Muscle layer of colon (tissue), 2 donors: ENCODE results near the gene TYSND1.
"Not testable (repeated sequence)": the region's sequence is repeated elsewhere in the genome, so short reads cannot be mapped to it uniquely, and the experiment has no call there.

ENCODE experiments used
- H3K27ac ChIP-seq: one replicate; pipeline ENCODE4 v1.7.0; 2013; ENCODE audit warnings: low read depth, mild to moderate bottlenecking, low read length, moderate library complexity
- H3K27me3 ChIP-seq, 2 donors: one replicate each; pipeline ENCODE4 v1.7.0; 2013; ENCODE audit warnings: low read length in 2 of 2, mild to moderate bottlenecking in 2 of 2; ENCODE audit not compliant: insufficient read depth in 2 of 2, control insufficient read depth in 1 of 2
- H3K36me3 ChIP-seq: one replicate; pipeline ENCODE4 v1.7.0; 2013; ENCODE audit warnings: mild to moderate bottlenecking, low read length; ENCODE audit not compliant: insufficient read depth
- H3K4me1 ChIP-seq: one replicate; pipeline ENCODE4 v1.7.0; 2013; ENCODE audit warnings: mild to moderate bottlenecking, low read length; ENCODE audit not compliant: insufficient read depth
- H3K4me3 ChIP-seq, 2 donors: one replicate each; pipeline ENCODE4 v1.7.0; 2013; ENCODE audit warnings: low read length in 2 of 2, low read depth in 1 of 2, mild to moderate bottlenecking in 1 of 2, moderate library complexity in 1 of 2
- H3K9ac ChIP-seq: one replicate; pipeline ENCODE4 v1.7.0; 2013; ENCODE audit warnings: low read length
- H3K9me3 ChIP-seq: one replicate; pipeline ENCODE4 v1.7.0; 2013; ENCODE audit warnings: mild to moderate bottlenecking, low read length
- donor health status: abdominal sarcoma.
- donor health status: Adenocarcinoma of cecum.

TYSND1 gene

DNA sequence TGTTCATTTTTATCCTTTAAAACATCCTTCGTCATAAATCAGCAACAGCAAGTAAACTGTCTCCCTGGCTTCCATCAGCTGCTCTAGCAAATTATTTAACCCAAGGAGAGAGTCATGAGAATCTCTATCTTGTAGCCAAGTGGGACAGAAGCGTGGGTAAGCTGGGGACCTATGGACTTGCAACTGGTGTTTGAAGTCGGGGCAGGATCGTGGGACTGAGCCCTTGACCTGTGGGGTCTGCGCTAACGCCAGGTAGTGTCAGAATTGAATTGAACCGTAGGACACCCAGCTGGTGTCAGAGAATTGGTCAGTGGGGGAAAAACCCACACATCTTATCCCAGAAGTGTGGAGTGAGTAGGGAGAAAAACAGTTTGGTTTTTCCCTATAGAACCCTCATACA, 27.3 kb downstream of the TYSND1 start:
- Histone ChIP-seq H3K4me3 (no peak overlapping the region), H3K36me3 (peaks cover 34% of the 10 kb centered on the region), H3K27ac (no peak overlapping the region), H3K9ac (no peak overlapping the region), H3K4me1 (no peaks in the 10 kb centered on the region), H3K9me3 (no peaks in the 10 kb centered on the region), H3K27me3 (no peaks in the 10 kb centered on the region)

DNA sequence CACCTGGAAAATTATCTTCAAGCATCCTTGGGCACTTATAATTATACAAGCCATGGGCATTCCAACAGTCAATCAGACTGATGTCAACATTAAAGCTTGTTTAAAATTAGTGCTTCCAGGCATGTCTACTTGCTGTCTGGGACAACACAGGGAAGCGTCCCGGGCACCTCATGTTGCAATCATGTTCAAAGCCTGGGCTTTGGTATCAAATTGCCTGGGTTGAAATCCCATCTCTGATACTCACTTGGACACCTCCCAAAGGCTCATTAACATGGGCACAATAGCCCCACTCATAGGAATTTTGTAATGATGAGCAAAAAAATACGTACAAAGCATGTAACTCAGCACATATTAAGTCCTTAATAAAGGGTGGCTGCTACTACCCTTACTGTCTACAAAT, 28.3 kb downstream of the TYSND1 start:
- no peaks in the 10 kb centered on the region for H3K4me1 ChIP-seq
- no peaks in the 10 kb centered on the region for H3K9me3 ChIP-seq
- H3K4me3 ChIP-seq = no peak overlapping the region
- H3K27me3 ChIP-seq = no peaks in the 10 kb centered on the region
- no peak overlapping the region for H3K9ac ChIP-seq
- no peak overlapping the region for H3K27ac ChIP-seq
- H3K36me3 ChIP-seq = peaks cover 44% of the 10 kb centered on the region

DNA sequence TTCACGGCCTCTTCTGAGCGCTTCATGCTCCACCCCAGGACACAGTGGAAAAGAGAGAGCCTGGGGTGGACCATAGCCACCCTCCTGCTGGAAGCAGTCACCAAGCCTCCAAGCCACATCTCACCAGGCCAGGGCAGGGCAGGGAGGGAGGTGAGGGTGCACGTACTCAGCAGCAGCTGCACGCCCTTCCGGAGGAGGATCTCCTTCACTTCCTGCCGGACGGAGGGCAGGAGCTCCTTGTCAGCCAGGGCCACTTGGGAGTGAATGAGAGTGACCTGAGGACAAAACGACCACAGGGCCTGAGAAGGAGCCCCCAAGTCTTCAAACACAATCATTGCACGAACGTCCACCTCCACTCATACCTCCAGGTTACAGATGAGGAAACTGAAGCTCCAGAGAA, 28.9 kb downstream of the TYSND1 start:
- Histone ChIP-seq H3K4me3 (no peak overlapping the region), H3K9me3 (no peaks in the 10 kb centered on the region), H3K36me3 (peaks cover 43% of the 10 kb centered on the region), H3K27ac (no peak overlapping the region), H3K4me1 (no peaks in the 10 kb centered on the region), H3K27me3 (no peaks in the 10 kb centered on the region), H3K9ac (no peak overlapping the region)

DNA sequence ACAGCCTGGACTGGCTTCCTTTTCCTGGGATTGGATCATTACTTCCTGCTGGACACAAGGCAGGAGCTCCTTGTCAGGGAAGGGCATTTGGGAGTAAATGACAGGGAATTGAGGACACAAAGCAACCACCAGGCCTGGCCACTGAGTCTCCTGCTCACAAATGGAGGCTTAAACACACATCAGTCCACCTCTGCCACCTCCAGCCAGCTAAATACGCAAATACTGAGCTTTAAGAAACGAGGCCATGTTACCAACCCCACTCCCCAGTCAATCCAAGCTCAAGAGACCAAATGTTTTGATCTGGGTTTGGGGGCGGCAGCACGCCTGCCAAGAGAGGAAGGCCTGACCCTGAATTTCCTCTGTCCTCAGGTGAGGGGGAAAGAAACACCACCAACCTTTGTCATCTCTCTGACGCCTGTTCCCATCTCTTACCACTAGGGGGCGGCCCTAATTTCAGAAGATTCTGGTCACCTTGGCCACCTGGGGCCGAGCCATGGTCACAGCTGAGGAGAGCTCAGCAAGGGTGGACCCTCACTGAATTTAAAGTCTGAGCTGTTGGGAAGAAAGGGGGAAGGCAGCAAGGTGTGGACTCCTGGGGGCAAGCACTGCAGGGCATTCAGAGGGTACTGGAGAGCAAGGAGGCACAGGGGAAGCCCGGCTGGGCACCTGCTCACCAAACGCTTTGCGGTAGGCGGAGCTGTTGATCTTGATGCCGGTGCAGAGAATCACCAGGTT, 30.4 kb downstream of the TYSND1 start:
- no peak overlapping the region for H3K9ac ChIP-seq
- H3K27ac ChIP-seq = no peak overlapping the region
- H3K27me3 ChIP-seq = no peaks in the 10 kb centered on the region
- H3K36me3 ChIP-seq = peaks cover 43% of the 10 kb centered on the region
- H3K4me3 ChIP-seq = no peak overlapping the region
- H3K4me1 ChIP-seq = no peaks in the 10 kb centered on the region
- H3K9me3 ChIP-seq = no peaks in the 10 kb centered on the region

DNA sequence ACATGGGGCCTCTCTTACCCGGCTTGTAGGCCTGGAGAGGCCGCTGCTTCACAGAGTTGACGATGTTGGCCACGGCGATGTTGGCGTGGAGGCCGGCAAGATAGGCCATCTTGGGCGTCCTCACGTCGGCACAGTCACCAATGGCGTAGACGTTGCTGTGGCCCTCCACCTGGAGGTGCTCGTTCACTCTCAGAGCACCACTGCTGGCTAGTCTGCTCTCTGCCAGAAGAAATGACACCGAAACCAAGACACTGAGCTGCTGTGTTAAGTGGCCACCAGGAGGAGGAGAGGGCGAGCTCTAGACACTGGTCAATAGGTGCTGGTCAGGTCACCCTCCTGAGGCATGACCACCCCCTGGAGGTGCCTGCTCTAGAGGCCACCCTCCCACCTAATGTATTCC, 31.6 kb downstream of the TYSND1 start:
- Histone ChIP-seq H3K4me1 (no peaks in the 10 kb centered on the region), H3K9ac (no peak overlapping the region), H3K9me3 (no peaks in the 10 kb centered on the region), H3K27ac (no peak overlapping the region), H3K4me3 (peak overlapping the region in 1 of 2 donors; percentile 20), H3K36me3 (peaks cover 39% of the 10 kb centered on the region), H3K27me3 (no peaks in the 10 kb centered on the region)

DNA sequence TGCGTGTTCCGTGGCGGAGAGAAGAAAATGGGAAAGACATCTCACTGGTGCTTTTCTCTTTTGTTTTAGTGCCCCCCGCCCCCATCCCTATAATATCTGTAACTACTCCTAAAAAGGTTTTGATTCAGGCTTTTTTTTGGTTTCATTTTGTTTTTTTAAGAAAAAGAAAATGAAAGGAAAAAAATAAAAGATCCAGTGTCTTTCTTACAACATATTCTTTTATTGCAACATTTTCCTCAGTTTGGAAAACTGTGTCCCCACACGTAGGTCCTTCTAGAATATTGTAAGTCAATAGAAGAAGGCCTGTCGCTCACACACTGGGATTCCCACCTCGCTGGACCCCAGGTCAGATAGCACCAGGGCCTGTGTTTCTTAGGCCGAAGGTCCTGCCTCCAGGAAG, 34.4 kb downstream of the TYSND1 start:
- H3K27ac ChIP-seq = no peak overlapping the region

DNA sequence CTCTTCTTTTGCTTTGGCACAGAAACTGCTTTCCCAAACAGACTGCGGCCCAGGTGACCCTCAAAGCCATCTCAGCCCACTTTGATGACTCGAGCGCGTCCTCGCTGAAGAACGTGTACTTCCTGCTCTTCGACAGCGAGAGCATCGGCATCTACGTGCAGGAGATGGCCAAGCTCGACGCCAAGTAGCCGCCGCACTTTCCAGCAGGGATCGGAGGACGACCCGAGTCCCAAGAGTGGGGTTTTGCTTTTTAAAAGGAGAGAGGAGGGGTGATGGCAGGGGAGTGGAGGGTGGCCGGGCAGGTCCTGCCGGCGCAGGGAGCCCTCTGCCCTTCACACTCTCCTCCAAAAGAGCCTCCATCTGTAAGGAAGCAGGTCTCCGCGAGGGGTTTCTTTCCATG, 35.0 kb downstream of the TYSND1 start:
- H3K9me3 ChIP-seq = no peaks in the 10 kb centered on the region
- H3K9ac ChIP-seq = no peak overlapping the region
- no peaks in the 10 kb centered on the region for H3K27me3 ChIP-seq
- H3K4me1 ChIP-seq = no peaks in the 10 kb centered on the region
- peaks cover 24% of the 10 kb centered on the region for H3K36me3 ChIP-seq
- no peak overlapping the region for H3K4me3 ChIP-seq
- H3K27ac ChIP-seq = no peak overlapping the region

More for the DNA sequence above, 34.4 kb downstream of the TYSND1 start:
- Histone ChIP-seq H3K9me3 (no peaks in the 10 kb centered on the region), H3K36me3 (peaks cover 24% of the 10 kb centered on the region), H3K4me1 (no peaks in the 10 kb centered on the region), H3K9ac (no peak overlapping the region), H3K27me3 (no peaks in the 10 kb centered on the region), H3K4me3 (no peak overlapping the region)

DNA sequence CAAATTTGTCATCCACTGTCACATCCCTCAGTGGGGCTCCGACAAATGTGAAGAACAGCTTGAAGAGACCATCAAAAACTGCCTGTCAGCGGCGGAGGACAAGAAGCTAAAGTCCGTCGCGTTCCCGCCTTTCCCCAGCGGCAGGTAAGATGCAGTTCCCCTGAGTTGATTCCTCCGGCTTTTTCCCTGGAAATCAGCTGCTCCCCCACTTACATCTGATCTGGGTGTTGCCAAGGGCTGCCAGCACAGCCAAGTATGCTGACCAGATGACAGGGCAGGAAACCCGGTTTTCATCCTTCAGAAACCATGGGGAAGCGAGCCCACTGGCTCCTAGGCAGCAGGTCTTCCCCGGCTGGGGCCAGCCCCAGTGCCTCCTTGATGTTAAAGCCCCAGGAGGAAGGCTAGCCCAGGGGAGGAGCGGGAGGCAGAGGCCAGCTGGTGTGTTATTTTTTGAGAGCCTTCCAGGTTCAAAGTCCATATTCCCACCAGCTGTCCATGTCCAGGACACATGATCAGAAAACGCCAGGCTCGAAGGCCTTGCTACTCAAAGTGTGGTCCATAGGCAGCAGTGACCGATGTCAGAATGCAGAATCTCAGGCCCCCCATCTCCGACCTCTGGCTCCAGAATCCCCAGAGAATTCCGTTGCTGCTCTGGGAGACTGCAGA, 37.3 kb downstream of the TYSND1 start:
- no peaks in the 10 kb centered on the region for H3K9me3 ChIP-seq
- peaks cover 21% of the 10 kb centered on the region for H3K36me3 ChIP-seq
- no peaks in the 10 kb centered on the region for H3K27me3 ChIP-seq
- no peaks in the 10 kb centered on the region for H3K4me1 ChIP-seq
- H3K27ac ChIP-seq = no peak overlapping the region
- H3K4me3 ChIP-seq = no peak overlapping the region
- no peak overlapping the region for H3K9ac ChIP-seq

DNA sequence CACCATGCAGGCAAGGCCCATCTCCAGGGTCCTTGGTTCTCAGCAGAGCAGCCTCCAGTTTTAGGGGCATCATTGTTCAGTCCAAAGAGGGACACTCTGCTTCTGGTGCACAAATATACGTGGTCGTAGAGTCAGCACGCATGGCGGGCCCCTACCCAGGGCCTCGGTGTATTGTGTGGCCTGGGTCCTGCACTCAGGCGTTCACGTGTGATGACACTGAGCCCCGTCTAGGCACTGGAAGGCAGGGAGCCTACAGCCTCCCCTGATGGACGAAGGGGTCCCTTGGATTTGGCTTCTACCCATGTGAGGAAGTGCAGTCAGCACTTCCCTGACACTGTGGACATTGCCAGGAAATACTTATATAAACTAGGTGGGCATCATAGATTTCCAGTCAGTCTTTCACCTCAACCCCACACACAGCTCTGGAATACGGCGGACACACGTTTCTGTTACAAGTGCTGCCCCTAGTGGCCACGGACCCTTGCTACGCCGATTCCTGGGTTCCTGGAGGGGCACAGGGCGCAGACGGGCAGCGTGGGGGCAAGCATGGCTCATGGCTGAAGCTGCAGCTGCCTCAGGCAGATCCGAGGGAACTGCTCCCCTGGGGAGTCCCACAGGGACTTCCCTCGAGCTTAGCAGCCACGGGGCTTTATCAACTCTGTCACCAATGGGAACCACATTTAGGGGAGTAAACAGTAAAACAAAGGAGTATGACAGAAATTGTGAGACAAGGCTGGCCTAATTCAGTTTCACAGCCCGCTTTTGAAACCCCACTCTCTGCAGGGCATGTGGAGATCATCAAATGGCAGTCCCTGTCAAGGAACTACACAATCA, 39.3 kb downstream of the TYSND1 start:
- Histone ChIP-seq H3K9ac (no peak overlapping the region), H3K9me3 (no peaks in the 10 kb centered on the region), H3K4me3 (no peak overlapping the region), H3K27me3 (no peaks in the 10 kb centered on the region), H3K4me1 (no peaks in the 10 kb centered on the region), H3K36me3 (peaks cover 7% of the 10 kb centered on the region), H3K27ac (no peak overlapping the region)

DNA sequence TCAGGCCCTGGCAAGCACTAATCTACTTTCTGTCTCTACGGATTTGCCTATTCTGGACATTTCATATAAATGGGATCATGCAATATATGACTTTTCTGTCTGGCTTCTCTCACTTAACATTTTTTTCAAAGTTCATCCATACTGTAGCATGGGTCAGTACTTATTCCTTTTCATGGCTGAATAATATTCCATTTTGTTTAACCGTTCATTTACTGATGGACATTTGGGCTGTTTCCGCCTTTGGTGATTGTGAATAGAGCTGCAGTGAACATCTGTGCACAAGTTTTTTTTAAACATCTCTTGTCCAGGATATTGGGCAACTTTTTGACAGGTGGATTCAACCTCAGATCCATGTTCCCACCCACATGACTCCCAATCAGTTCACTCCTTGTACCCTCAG, 44.8 kb downstream of the TYSND1 start:
- Histone ChIP-seq H3K4me1 (no peaks in the 10 kb centered on the region), H3K27me3 (no peaks in the 10 kb centered on the region), H3K9me3 (no peaks in the 10 kb centered on the region), H3K36me3 (peaks cover 18% of the 10 kb centered on the region), H3K4me3 (no peak overlapping the region), H3K27ac (no peak overlapping the region), H3K9ac (no peak overlapping the region)

DNA sequence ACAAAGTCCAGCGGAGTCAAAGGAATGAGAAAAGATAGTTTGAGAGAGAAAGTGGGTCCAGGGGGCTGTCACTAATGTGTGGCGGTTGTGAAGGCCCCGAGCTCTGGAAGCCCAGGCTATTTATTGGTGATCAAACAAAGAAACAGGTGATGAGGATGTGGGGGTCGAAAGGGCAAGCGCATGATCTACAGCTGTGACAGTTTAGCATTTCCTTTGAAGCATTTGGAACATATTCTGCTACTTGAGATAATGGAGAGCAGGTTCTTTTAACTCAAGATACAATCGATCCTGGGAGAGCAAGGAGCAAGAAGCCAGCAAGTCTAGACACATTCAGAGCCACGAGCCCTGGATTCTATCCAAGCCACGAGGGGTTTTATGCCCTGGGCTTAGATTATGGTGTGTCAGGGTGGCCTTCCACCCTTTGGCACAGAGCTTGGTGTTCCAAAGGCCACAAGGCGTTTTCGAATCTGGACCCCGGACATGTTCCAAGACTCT, 45.4 kb downstream of the TYSND1 start:
- H3K9me3 ChIP-seq, H3K9ac ChIP-seq, H3K27ac ChIP-seq, H3K4me3 ChIP-seq, H3K4me1 ChIP-seq, H3K27me3 ChIP-seq: not testable (repeated sequence)
- H3K36me3 ChIP-seq = peaks cover 18% of the 10 kb centered on the region
